HepG2 (cell line): ENCODE data around the gene DPEP3. TPM values are rescaled to one million over a fixed set of nuclear protein-coding genes. Genes with fewer than 3 reads are reported as not detected.

Experiments used
- ATAC-seq: fragments of 200-7000 bp; cut with Tn5 transposase; 3 replicates; pipeline ENCODE4 v1.9.1; 2020; ENCODE audit warnings: mild to moderate bottlenecking, moderate library complexity
- BruUV-seq: library from RNA; stranded (reverse); fragments of 400-500 nt; replicated peaks from 2 replicates; lab custom pipeline; 2021; lab: Mats Ljungman, UMichigan
- CTCF ChIA-PET: fragments of 300-600 bp; formaldehyde crosslinking; extraction: SDS; loops from one replicate; lab custom pipeline; 2021; ENCODE audit warnings: low total read pairs, inconsistent platforms, low intra/inter-chr PET ratio; lab: Yijun Ruan, JAX
- POLR2A ChIA-PET: fragments of 350-600 bp; sonication (Branson Sonifier 250); formaldehyde crosslinking; loops from one replicate; lab custom pipeline; 2020; ENCODE audit warnings: antibody characterized with exemption, inconsistent platforms; lab: Yijun Ruan, JAX
- DNase-seq: peaks from one replicate; pipeline ENCODE4 v3.0.0-alpha.2; 2015; ENCODE audit warnings: low spot score
- FAIRE-seq: peaks from 3 replicates; lab custom pipeline; 2011; peaks lifted over from hg19 to GRCh38; lab: Jason Lieb, UNC
- H2AFZ ChIP-seq: one replicate; pipeline ENCODE4 v1.6.1; 2011; ENCODE audit warnings: low read length, inconsistent platforms
- H3K27ac ChIP-seq: fragments of 300-600 bp; 3 replicates; pipeline ENCODE4 v1.8.0; 2011; ENCODE audit warnings: mixed run types, mild to moderate bottlenecking, mixed read lengths, low read length, inconsistent platforms; ENCODE audit not compliant: insufficient read depth; ENCODE audit errors: extremely low read length
- H3K27me3 ChIP-seq, 2 experiments: fragments of 200-600 bp in 1 of 2; 2 replicates in 1 of 2; 3 replicates in 1 of 2; pipeline versions ENCODE4 v1.6.0 to v1.8.0; 2011; ENCODE audit warnings: low read length in 2 of 2, mild to moderate bottlenecking in 2 of 2, moderate library complexity in 2 of 2, inconsistent platforms in 1 of 2; ENCODE audit not compliant: insufficient read depth in 2 of 2, control insufficient read depth in 1 of 2
- H3K36me3 ChIP-seq, 2 experiments: fragments of 200-600 bp in 1 of 2; replicated peaks in 1 of 2; 2 replicates in 1 of 2; 3 replicates in 1 of 2; pipeline versions ENCODE4 v1.5.1 to v1.8.0; 2011; ENCODE audit warnings: low read length in 2 of 2, inconsistent platforms in 1 of 2; ENCODE audit not compliant: insufficient read depth in 2 of 2, control insufficient read depth in 1 of 2
- H3K4me1 ChIP-seq: 2 replicates; pipeline ENCODE4 v1.5.1; 2012; ENCODE audit warnings: low read length, inconsistent platforms; ENCODE audit not compliant: insufficient read depth
- H3K4me2 ChIP-seq: 2 replicates; pipeline ENCODE4 v1.6.0; 2011; ENCODE audit warnings: low read depth, low read length, inconsistent platforms
- H3K4me3 ChIP-seq, 3 experiments: fragments of 200-600 bp in 1 of 3; sonication (generic), shearing (Covaris generic) in 1 of 3; replicated peaks in 1 of 3; 2 replicates each; pipeline ENCODE4 v1.5.1; 2011 to 2016; ENCODE audit warnings: low read length in 3 of 3, inconsistent platforms in 2 of 3, low read depth in 2 of 3, mild to moderate bottlenecking in 2 of 3, control low read depth in 1 of 3, mixed read lengths in 1 of 3; ENCODE audit not compliant: insufficient read depth in 1 of 3
- H3K79me2 ChIP-seq: one replicate; pipeline ENCODE4 v1.6.1; 2011; ENCODE audit warnings: low read length, inconsistent platforms; ENCODE audit not compliant: insufficient read depth
- H3K9ac ChIP-seq: 2 replicates; pipeline ENCODE4 v1.6.0; 2011; ENCODE audit warnings: mild to moderate bottlenecking, low read depth, low read length, inconsistent platforms; ENCODE audit not compliant: insufficient read depth
- H3K9me3 ChIP-seq: 2 replicates; pipeline ENCODE4 v1.5.1; 2012; ENCODE audit warnings: mild to moderate bottlenecking, low read length
- H4K20me1 ChIP-seq: 2 replicates; pipeline ENCODE4 v1.6.0; 2011; ENCODE audit warnings: inconsistent platforms, mild to moderate bottlenecking, low read length, moderate library complexity; ENCODE audit not compliant: insufficient read depth
- ATF7-NPFF ChIP-seq: sonication (generic); formaldehyde crosslinking; IDR thresholded peaks from 2 replicates; pipeline ENCODE4 v1.8.1; 2023; ENCODE audit warnings: mild to moderate bottlenecking, low read depth, missing genetic modification reagents, moderate library complexity
- BORCS8-MEF2B ChIP-seq: sonication (generic); formaldehyde crosslinking; IDR thresholded peaks from 2 replicates; pipeline ENCODE4 v1.8.0; 2022; ENCODE audit warnings: mild to moderate bottlenecking, missing genetic modification reagents
- FOXJ3 ChIP-seq: sonication (generic); formaldehyde crosslinking; IDR thresholded peaks from 2 replicates; pipeline ENCODE4 v1.4.0; 2020; ENCODE audit warnings: missing genetic modification reagents, mild to moderate bottlenecking, borderline replicate concordance
- IKZF4 ChIP-seq: sonication (generic); formaldehyde crosslinking; IDR thresholded peaks from 2 replicates; pipeline ENCODE4 v1.5.1; 2020; ENCODE audit warnings: borderline replicate concordance, mild to moderate bottlenecking, low read depth, missing genetic modification reagents; ENCODE audit errors: not compliant biosample characterization
- MYNN ChIP-seq: sonication (generic); formaldehyde crosslinking; IDR thresholded peaks from 2 replicates; pipeline ENCODE4 v1.4.0; 2020; ENCODE audit warnings: mild to moderate bottlenecking, low read depth, missing genetic modification reagents
- PAWR ChIP-seq: sonication (generic); formaldehyde crosslinking; IDR thresholded peaks from 2 replicates; pipeline ENCODE4 v1.4.0; 2020; ENCODE audit warnings: missing genetic modification reagents, mild to moderate bottlenecking, borderline replicate concordance
- SMYD3 ChIP-seq: sonication (generic); formaldehyde crosslinking; IDR thresholded peaks from 2 replicates; pipeline ENCODE4 v1.8.1; 2023; ENCODE audit warnings: mild to moderate bottlenecking, missing genetic modification reagents
- YEATS2 ChIP-seq: sonication (generic); formaldehyde crosslinking; IDR thresholded peaks from 2 replicates; pipeline ENCODE4 v1.4.0; 2020; ENCODE audit warnings: missing genetic modification reagents, borderline replicate concordance
- ZFP62 ChIP-seq: sonication (generic); formaldehyde crosslinking; IDR thresholded peaks from 2 replicates; pipeline ENCODE4 v1.4.0; 2020; ENCODE audit warnings: missing genetic modification reagents
- ZNF513 ChIP-seq: sonication (generic); formaldehyde crosslinking; conservative IDR thresholded peaks from 2 replicates; pipeline ENCODE4 v1.5.0; 2020; ENCODE audit warnings: missing genetic modification reagents
- ZNF570 ChIP-seq: sonication (generic); formaldehyde crosslinking; IDR thresholded peaks from 2 replicates; pipeline ENCODE4 v1.4.0; 2020; ENCODE audit warnings: mild to moderate bottlenecking, missing genetic modification reagents, borderline replicate concordance
- WGBS: methylation state at CpG from one replicate; pipeline ENCODE4 v1.1.6; 2017; ENCODE audit warnings: low lambda C conversion rate; 5-methylcytosine and 5-hydroxymethylcytosine counted together
- in situ Hi-C: cut with HindIII; loops from 2 replicates; pipeline ENCODE4 v1.10.0; 2017; ENCODE audit warnings: low pct_unique_long_range_greater_than_20kb; ENCODE audit not compliant: extremely low pct_ligation_motif_present
- intact Hi-C: fragments of 100-400 bp; cut with micrococcal nuclease; formaldehyde crosslinking; loops from one replicate; pipeline ENCODE4 v1.10.0; 2022; ENCODE audit not compliant: unreplicated experiment
- polyA plus RNA-seq, 8 experiments: library from polyadenylated mRNA; depleted of rRNA in 3 of 8; stranded (reverse) in 7 of 8; unstranded in 1 of 8; fragments of >200 nt; fragmentation: Illumina TruSeq in 4 of 8; extraction: Trizol in 4 of 8; gene quantifications; 2 replicates each; pipeline versions ENCODE4 v1.2.1 to v1.2.3, GENCODE V29; 2011 to 2016; ENCODE audit warnings: low read depth in 4 of 8, missing spikeins in 1 of 8, mixed read lengths in 1 of 8; ENCODE audit not compliant: insufficient read depth in 1 of 8
- total RNA-seq, 5 experiments: library from RNA; depleted of rRNA; stranded (reverse); fragments of >200 nt; fragmentation: Illumina TruSeq; extraction: Trizol; gene quantifications; 2 replicates each; pipeline ENCODE4 v1.2.3, GENCODE V29; 2016; ENCODE audit warnings: low read depth in 1 of 5
- TF ChIP-seq, protein P1 (sequence below): sonication (generic); formaldehyde crosslinking; IDR thresholded peaks from 2 replicates; pipeline ENCODE4 v1.5.0; 2020; ENCODE audit warnings: mild to moderate bottlenecking, missing genetic modification reagents, moderate library complexity
- TF ChIP-seq, protein P2 (sequence below): sonication (generic); formaldehyde crosslinking; IDR thresholded peaks from 2 replicates; pipeline ENCODE4 v1.8.0; 2022; ENCODE audit warnings: mild to moderate bottlenecking, missing genetic modification reagents, borderline replicate concordance

Gene DPEP3
- total and polyA plus RNA-seq, 2 of the 13 experiments (the other 11 are each of a cell fraction or from before 2014, with no cell fraction given): not detected

GRCh38 chr16:67939507-67940445, 40.5 kb downstream of the DPEP3 start:
- H3K36me3 ChIP-seq: peaks cover 4 to 12% of the 10 kb centered on the region in 2 experiments; a peak in 4 of 5 replicates
- ChIA-PET CTCF (no interaction called here), POLR2A (interaction anchor here (0.7 to 13.6 kb wide), 2 partner anchors 24 to 130 kb away, joined by 3 to 226 read pairs; partner anchors contain the start of gene SLC12A4)
- in situ Hi-C loops: loop anchor here (5.0 to 10.0 kb wide), 2 partner anchors 103 to 275 kb away; partner anchors contain the start of genes ACD, C16orf86, ENKD1 and PARD6A
- peaks cover 56% of the 10 kb centered on the region for H3K4me1 ChIP-seq
- H2AFZ ChIP-seq: no peak overlapping the region
- peaks cover 24% of the 10 kb centered on the region for H3K79me2 ChIP-seq
- intact Hi-C loops: no loop called here
- peaks cover 17% of the 10 kb centered on the region; the same call in 1 of the 2 replicates for H4K20me1 ChIP-seq
- no peaks in the 10 kb centered on the region for H3K9me3 ChIP-seq
- H3K27me3 ChIP-seq: no peaks in the 10 kb centered on the region; a peak in 1 of 5 replicates
- DNase-seq (no peak), FAIRE-seq (no peak), ATAC-seq (no peak)
- H3K27ac ChIP-seq: no peak overlapping the region
- 95% methylated on average over 31 of the region's 33 CpGs for WGBS
- H3K4me2 ChIP-seq: no peak overlapping the region
- no peak overlapping the region for H3K9ac ChIP-seq
- no TSS peak for BruUV-seq
- no peak overlapping the region for H3K4me3 ChIP-seq
- no peak for TF ChIP-seq ATF7-NPFF (CRISPR knock-in tag)
- no peak for TF ChIP-seq YEATS2 (CRISPR knock-in tag)
- TF ChIP-seq BORCS8-MEF2B (CRISPR knock-in tag): peak; percentile 50
- no peak for TF ChIP-seq PAWR (CRISPR knock-in tag)
- TF ChIP-seq, protein P1, sequence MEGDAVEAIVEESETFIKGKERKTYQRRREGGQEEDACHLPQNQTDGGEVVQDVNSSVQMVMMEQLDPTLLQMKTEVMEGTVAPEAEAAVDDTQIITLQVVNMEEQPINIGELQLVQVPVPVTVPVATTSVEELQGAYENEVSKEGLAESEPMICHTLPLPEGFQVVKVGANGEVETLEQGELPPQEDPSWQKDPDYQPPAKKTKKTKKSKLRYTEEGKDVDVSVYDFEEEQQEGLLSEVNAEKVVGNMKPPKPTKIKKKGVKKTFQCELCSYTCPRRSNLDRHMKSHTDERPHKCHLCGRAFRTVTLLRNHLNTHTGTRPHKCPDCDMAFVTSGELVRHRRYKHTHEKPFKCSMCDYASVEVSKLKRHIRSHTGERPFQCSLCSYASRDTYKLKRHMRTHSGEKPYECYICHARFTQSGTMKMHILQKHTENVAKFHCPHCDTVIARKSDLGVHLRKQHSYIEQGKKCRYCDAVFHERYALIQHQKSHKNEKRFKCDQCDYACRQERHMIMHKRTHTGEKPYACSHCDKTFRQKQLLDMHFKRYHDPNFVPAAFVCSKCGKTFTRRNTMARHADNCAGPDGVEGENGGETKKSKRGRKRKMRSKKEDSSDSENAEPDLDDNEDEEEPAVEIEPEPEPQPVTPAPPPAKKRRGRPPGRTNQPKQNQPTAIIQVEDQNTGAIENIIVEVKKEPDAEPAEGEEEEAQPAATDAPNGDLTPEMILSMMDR (CRISPR knock-in tag): no peak
- no peak for TF ChIP-seq MYNN (CRISPR knock-in tag)
- no peak for TF ChIP-seq IKZF4
- TF ChIP-seq ZNF513 (CRISPR knock-in tag): no peak
- TF ChIP-seq FOXJ3 (CRISPR knock-in tag): no peak
- TF ChIP-seq ZFP62 (CRISPR knock-in tag): no peak
- TF ChIP-seq, protein P2, sequence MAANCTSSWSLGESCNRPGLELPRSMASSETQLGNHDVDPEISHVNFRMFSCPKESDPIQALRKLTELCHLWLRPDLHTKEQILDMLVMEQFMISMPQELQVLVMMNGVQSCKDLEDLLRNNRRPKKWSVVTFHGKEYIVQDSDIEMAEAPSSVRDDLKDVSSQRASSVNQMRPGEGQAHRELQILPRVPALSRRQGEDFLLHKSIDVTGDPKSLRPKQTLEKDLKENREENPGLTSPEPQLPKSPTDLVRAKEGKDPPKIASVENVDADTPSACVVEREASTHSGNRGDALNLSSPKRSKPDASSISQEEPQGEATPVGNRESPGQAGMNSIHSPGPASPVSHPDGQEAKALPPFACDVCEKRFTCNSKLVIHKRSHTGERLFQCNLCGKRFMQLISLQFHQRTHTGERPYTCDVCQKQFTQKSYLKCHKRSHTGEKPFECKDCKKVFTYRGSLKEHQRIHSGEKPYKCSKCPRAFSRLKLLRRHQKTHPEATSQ (CRISPR knock-in tag): no peak
- no peak for TF ChIP-seq ZNF570 (CRISPR knock-in tag)
- TF ChIP-seq SMYD3: no peak
